HK-2 (cell line): Measurements from ENCODE around the gene SCMH1.
"Not testable (repeated sequence)": the region's sequence is repeated elsewhere in the genome, so short reads cannot be mapped to it uniquely, and the experiment has no call there.

Experiments used
- DNase-seq: peaks from one replicate; pipeline ENCODE4 v3.0.0-alpha.2; 2018; ENCODE audit not compliant: unreplicated experiment

Gene SCMH1

GRCh38 chr1:41241749-41242341, at the start of gene SCMH1:
Gene SCMH1 (minus strand): TSS chr1:41242306. CDS start chr1:41186133, 56,173 bp downstream.
- DNase-seq = peak; percentile 60

DNA sequence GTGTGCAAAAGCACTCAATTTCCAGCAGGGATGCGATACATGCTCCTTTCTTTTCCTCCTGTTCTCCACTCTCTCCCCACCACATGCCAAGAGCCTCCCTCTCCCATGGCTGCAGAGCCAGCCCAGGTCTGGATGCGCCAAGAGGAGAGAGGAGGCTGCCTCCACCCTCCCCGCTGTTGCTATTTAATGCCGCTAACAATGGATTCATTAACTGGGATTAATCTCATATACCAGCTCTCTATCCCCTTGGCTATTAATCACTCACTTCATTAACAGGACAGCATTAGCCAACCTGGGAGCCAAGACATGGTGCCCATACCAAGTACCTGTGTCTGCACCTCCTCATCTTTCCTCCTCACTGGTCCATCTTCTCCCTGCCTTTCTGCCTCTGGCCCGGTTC, 49.1 kb upstream of the SCMH1 start:
- DNase-seq = no peak

- DNase-seq = no peak
Observed at GRCh38 chr1:41289196-41289595, 47.1 kb upstream of the SCMH1 start.

DNA sequence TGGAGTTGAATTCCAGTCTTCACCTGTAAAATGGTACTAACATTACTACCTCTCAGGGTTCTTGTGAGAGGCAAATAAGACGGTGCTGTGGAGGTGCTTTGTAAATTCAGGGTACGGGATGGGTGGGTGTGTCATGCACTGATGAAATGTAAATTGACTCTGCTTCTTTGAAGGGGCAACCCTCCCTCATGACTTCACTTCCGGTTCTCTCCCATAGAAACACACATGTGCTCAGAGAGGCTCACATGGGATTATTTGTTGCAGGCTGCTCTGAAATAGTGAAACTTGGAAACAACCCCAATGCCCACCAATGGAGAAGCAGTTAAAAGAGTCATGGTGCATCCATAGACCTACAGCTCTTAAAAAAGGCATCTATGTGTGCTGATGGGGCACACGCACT, 44.9 kb upstream of the SCMH1 start:
- DNase-seq = no peak

- no peak for DNase-seq
Observed at GRCh38 chr1:41286486-41286885, 44.4 kb upstream of the SCMH1 start.

GRCh38 chr1:41285818-41286217, 43.7 kb upstream of the SCMH1 start:
- DNase-seq = no peak

DNA sequence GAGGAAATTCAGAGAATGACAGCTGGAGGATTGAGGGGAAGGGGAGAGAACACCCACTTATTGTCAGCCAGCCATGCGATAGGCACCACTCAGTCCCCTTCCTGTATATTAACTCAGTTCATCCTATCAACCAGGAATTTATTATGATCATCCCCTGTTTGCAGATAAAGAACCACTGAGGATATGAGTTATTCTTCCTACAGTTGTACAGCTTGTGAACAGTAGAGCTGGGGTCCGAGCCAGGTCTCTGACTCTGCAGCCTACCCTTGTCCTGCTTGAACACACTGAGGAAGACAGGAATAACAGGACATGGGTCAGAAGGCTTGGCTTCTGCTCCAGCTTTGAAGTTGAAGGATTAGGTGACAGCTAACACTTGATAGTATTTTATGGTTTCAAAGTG, 42.0 kb upstream of the SCMH1 start:
- DNase-seq = no peak

DNA sequence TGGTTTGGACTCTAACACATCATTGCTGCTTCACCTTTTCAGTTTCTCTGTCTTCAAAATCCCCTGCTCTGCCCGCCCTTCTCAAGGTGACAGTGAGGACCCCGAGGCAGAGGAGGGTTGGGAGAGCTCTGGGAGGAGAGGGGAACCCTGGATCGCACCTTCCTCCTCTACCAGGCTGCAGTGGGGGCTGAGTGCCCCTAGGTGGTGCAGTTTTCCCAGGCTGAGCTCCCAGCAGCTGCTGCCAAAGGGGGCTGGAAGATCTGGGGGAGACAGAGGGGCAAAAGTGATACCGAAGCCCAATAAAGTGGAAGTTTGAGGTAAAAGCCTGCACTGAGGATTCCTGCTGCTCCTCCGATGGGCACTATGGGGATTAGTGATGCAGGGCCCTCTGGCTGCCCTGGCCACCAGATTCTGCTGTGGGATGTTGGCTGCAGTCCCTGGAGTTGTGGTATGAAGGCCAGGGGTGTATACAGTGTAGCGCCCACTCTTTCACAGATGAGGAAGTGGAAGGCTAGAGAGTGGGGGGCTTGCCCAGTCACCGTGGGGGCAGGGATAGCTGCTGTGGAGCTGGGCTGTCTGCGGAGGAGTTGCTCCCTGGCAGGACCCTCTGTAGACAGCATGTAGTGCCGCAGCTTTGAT, 40.7 kb upstream of the SCMH1 start:
- DNase-seq = peak; percentile 26

GRCh38 chr1:41281334-41281733, 39.2 kb upstream of the SCMH1 start:
- DNase-seq = no peak

DNA sequence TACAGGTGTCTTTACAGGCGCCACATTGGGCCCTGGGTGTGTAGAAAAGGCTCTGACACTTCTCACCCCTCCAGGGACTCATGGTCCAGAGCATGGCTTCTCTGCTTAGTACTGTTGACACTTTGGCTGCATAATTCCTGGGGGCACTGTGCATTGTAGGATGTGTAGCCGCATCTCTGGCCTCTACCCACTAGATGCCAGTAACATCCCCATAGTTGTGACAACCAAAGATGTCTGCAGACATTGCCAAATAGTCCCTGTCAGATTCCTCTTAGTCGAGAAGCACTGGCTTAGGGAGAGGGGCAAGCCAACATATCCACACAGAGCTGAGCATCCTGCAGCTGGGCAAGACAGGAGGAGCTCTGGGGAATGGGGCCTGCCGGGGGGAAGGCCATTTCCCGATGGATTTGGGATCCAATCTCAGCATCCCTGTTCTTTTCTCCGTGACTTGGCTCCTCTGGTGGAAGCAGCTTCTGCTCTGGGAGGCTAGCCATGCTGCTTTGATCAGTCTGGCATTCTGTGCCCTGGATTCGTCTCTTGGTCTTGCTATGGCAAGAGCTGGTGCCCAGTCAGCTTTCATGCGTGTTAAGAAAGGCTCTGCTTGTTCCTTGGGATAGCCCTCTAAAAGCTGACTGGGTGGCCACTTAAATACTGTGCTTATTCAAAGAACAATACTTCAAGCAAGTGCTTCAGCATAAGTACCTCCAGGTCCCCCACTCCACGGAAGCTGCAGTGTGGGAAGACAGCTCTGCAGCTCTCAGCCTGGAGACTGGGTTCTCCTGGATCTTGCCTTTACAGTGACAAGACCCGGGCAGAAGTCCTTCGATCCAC, 38.3 kb upstream of the SCMH1 start:
- DNase-seq = no peak

GRCh38 chr1:41278076-41278475, 36.0 kb upstream of the SCMH1 start:
- DNase-seq = no peak

GRCh38 chr1:41277371-41277975, 35.4 kb upstream of the SCMH1 start:
- no peak for DNase-seq

DNA sequence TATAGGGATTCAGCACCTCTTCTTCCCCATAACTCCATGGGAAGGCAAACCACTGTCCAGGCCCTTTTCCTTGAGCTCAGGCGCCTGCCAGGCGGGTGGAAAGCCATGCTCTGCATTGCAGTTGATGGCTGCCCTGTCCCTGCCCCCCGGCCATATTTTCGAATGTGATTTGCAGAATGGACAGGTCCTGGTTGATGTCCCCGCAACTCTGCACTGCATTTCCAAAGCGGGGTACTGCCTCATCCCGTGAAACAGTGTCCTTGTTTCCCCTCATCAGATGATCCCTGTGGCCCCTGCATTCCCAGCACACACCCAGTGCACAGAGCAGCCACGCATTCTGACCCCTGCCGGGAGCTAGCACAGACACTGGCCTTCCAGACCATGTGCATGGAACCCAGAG, 33.7 kb upstream of the SCMH1 start:
- DNase-seq = no peak

GRCh38 chr1:41274752-41275545, 32.8 kb upstream of the SCMH1 start:
- DNase-seq = no peak

- no peak for DNase-seq
Observed at GRCh38 chr1:41272601-41273000, 30.5 kb upstream of the SCMH1 start.

DNA sequence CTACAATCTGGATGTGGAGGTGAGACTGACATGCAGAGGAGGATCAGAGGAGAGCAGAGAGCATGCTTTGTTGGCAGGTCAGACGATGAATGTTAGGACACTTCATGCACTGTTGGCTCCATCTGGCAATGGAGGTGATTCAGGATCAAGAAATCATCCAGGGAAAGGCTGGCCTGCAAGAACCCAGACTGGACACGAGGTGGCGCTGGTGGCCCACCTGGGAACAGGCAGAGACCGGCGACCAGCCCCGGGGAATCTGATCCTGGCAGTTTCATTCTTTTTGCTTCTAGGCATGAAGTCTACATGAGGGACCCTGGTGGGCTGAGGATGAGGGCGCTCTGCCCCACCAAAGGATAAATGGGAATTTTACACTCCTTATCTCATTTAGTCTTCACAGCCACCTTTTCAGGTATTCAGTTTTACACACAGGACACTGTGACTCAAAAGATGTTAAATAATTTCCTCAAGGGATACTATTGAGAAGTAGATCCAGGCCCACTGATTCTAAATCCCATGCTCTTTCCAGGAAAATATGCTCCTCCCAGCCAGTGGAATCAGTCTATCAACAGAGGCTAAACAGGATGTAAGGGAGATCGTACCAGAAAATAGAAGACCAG, 26.2 kb upstream of the SCMH1 start:
- DNase-seq = peak; percentile 83

DNA sequence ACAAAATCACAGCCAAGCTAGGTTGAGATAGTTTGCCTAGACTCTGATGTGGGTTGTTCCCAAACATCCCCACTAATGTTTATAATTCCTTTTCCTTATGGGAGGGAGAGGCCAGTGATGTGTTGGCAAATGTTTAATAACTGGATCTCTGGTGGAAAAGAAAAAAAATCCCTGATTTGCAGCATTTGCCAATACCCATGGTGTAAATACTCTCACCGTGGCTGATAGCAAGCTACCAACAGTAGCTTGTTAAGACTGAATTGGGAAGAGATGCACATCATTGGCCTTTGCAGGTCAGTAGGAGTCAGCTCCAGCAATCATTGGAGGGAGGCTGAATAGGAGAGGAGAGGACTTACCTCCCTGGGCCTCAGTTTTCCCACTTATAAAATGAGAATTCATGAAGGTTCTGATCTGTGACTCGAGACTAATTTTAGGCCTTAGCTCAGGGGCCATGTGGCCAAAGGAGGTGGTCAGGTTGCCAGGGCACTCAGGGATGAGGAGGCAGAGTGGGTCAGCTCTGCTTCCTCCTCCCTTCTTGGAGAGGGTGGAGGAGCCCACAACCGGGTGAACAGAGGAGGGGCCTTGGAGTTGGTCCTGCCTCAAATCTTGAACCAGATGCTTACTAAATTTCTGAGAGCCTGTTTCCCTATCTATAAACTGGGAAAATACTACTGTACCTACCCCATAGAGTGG, 20.0 kb upstream of the SCMH1 start:
- no peak for DNase-seq

GRCh38 chr1:41260768-41261167, 18.7 kb upstream of the SCMH1 start:
- no peak for DNase-seq

DNA sequence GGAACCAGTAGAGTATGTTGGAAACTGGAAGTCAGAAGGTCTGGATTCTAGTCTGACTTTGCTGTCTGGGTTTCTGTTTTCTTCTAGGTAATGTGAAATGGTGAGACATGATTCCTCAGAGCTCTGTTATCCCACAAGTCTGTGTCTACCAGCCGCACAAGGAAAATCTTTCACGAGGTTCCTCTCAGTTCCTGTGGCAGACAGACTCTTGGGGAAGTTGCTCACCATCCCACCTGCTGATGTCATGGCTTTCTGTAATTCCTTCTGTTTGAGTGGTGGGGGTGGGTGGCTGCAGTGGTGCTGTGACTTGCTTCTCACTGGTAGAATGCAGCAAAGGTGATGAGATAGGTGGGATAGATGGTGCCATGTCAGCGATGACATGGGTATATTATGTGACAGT, 17.1 kb upstream of the SCMH1 start:
- DNase-seq = no peak

DNA sequence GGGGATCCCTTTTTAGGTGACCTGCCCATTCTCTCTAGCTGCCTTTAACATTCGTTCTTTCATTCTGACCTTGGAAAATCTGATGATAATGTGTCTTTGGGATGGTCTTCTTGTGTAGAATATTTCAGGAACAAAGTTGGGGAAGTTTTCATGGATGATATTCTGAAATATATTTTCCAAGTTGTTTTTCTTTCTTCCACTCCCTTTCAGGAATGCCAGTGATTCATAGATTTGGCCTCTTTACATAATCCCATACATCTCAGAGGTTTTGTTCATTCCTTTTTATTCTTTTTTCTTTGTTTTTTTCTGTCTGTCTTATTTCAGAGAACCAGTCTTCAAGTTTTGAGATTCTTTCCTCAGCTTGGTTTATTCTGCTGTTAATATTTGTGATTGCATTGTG, 13.9 kb upstream of the SCMH1 start:
- DNase-seq = no peak

DNA sequence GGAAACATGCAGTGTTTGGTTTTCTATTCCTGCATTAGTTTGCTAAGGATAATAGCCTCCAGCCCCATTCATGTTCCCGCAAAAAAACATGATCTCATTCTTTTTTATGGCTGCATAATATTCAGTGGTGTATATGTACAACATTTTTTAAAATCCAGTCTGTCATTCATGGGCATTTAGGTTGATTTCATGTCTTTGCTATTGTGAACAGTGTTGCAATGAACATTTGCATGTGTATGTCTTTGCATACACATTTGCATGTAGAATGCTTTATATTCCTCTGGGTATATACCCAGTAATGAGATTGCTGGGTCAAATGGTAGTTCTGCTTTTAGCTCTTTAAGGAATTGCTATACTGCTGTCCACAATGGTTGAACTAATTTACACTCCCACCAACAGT, 9.0 kb upstream of the SCMH1 start:
- not testable (repeated sequence) for DNase-seq
